SU-DHL-6 (cell line): ENCODE results near the gene RUNX1.

Experiments
- CTCF ChIP-seq: fragments of 200-600 bp; sonication (generic); IDR thresholded peaks from one replicate; pipeline ENCODE4 v1.5.1; 2017; ENCODE audit warnings: antibody characterized with exemption, mild to moderate bottlenecking, low read length, moderate library complexity; ENCODE audit not compliant: insufficient read depth, poor library complexity, severe bottlenecking
- EZH2phosphoT487 ChIP-seq: fragments of 200-600 bp; sonication (generic), shearing (Covaris generic); conservative IDR thresholded peaks from 2 replicates; pipeline ENCODE4 v1.6.1; 2018; ENCODE audit warnings: mild to moderate bottlenecking, antibody characterized with exemption, low read length, moderate library complexity, mixed read lengths

DNA sequence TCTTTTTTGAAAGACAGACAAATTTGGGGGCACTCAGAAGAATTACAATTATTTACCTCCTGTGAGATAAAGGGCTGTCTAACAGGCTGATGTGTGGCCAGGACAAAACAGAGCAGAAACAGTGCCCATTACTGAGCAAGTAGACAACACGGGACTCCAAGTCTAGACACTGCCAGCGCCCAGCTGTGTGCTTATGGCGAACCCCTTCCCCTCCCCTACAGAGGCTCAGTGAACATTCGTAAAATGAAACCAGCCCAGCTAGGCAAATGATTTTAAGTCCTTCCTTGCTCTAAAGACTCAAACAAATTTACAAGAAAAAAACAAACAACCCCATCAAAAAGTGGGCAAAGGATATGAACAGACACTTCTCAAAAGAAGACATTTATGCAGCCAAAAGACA lies 91.1 kb downstream of the RUNX1 start:
- TF ChIP-seq CTCF (no peak), EZH2phosphoT487 (no peak)
